Right renal pelvis (tissue), 4 donors: Measurements from ENCODE around the gene MYO16. TPM values are rescaled to one million over a fixed set of nuclear protein-coding genes. Genes with fewer than 3 reads are reported as not detected.
"Not testable (repeated sequence)": the region's sequence is repeated elsewhere in the genome, so short reads cannot be mapped to it uniquely, and the experiment has no call there.

ENCODE experiments used
- DNase-seq, 4 donors: peaks; one replicate each; pipeline ENCODE4 v3.0.0-alpha.2; 2013; ENCODE audit warnings: low read depth in 4 of 4, low spot score in 3 of 4, missing footprints in 1 of 4
- polyA plus RNA-seq, 4 donors: library from polyadenylated mRNA; unstranded; fragments of 120-200 nt; gene quantifications; one replicate each; pipeline ENCODE4 v1.2.1, GENCODE V29; 2013; ENCODE audit not compliant: insufficient read length in 4 of 4

Gene MYO16
- polyA plus RNA-seq, 4 donors, result 0.40 to 0.77 (median 0.53) TPM

- peak; percentile 15 to 60 (median 46) for DNase-seq
These were observed 230.0 kb downstream of the MYO16 start for GRCh38 chr13:108859197-108860012.

DNA sequence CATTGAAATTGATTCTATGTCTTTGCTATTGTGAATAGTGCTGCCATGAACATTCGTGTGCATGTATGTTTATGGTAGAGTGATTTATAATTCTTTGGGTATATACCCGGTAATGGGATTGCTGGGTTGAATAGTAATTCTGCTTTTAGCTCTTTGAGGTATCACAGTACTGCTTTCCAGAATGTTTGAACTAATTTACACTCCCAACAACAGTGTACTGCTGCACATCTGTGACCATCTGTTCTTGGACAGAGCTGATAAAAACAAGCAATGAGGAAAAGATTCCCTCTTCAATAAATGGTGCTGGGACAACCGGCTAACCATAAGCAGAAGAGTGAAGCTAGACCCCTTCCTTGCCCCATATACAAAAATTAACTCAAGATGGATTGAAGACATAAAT is 231.0 kb downstream of the MYO16 start:
- DNase-seq, result no peak

DNA sequence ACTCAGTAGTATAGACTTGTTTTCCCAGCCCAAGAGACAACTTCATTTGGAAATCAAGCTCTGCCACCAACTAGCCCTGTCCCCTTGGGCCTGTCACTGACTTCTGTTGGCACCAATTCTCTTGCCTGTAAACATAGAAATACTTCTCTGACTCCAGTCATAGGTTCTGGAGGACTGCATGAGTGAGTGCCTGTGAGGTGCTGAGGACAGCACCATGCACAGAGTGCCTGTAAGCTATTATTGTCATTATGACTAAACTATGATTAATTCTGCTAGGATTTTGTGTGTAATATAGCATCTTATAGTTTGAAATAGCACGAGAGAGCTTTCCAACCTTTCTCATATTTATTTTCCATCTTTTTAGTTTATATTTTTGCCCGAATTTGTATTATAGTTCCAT is 247.9 kb downstream of the MYO16 start:
- DNase-seq, result no peak

- no peak for DNase-seq
These were observed 249.3 kb downstream of the MYO16 start for GRCh38 chr13:108878732-108879131.

DNA sequence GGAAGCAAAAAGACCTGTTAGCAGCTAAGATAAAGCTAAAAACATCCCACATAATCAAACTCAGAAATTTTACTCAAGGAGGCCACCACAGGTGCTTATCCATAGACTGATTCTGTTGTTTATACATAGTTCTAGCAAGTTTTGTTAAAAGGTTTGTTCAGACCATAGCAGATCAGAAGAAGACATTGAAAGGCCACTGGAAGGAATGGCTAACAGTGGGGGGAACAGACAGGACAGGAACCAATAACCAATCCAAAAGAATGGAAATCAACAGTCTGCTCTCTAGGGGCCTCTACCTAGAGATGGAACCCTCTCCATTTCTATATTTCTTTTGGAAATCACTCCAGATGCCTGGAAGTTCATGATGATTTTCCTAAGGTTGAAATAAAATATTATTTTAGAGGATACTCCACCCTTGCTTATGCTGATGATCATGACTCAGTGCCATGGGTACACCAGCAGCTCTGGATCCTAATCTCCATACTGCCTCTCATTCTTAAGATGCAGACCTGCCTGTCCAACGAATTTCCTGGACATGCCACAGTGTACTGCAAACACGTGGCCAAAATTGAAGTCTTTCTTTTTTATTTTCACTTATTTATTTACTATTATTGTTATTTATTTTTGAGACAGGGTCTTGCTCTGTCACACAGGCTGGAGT is 260.0 kb downstream of the MYO16 start:
- DNase-seq, result no peak

- no peak for DNase-seq
These were observed 265.9 kb downstream of the MYO16 start for GRCh38 chr13:108895220-108895704.

DNA sequence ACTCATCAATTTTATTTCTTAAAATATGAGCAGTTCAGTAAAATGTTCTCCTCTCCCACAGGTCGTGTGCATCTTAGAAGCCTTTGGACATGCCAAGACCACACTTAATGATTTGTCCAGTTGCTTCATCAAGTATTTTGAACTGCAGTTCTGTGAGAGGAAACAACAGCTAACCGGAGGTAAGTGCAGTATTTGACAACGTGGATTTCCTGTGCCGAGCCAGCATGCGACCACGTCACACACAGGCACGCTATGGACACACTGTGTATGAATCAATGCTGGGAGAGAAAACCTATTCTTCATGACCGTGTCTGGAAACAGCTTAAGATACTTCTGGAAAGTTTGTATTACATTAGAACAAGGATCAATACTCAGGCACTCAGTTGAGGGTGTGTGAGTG is 268.5 kb downstream of the MYO16 start:
- DNase-seq, result no peak

DNA sequence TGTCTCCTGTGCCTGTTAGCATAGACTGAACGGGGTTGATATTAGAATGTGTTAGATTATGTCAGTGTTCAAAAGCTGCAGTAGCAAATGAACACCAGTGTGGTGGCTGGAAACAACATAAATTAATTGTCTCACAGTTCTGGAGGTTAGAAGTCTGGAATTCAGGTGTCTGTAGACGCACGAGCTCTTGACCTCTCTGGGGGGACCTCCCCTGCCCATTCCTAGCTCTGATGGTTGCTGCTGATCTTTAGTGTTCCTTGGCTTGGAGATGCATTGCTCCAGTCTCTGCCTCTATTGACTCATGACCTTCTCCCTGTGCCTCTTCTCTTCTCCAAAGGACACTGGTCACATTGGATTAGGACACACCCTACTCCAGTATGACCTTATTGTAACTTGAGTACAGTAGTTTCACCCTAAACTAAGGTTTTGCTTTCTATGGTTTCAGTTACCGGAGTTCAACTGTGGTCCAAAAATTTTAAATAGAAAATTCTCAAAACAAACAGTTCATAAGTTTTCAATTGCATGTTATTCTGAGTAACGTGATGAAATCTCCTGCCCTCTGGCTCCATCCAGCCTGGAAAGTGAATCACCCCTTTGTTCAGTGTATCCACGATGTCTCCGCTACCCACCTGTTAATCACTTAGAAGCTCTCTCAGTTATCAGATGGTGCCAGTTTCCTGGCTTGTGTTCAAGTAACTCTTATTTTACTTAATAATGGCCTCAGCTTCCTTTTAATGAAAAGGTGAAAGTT is 273.2 kb downstream of the MYO16 start:
- no peak for DNase-seq

DNA sequence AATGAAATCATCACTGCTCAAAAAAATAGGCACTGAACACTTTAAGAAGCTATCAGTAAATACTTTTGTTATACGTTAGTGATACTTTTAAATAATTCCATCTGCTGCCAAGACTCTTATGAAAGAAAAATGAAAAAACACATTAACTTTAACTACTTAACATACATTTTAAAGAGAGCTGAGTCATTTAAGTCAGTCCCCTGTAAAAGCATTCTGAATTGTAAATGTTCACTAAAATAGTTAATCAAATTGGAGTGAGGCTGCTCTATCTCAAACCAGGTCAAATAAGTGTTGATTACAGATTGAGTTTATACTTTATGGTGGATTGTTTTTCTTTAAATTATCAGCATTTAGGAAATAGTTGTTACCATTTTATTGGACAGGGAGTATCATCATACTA is 274.2 kb downstream of the MYO16 start:
- no peak for DNase-seq

GRCh38 chr13:108911807-108912206 is 282.4 kb downstream of the MYO16 start:
- DNase-seq, result no peak

DNA sequence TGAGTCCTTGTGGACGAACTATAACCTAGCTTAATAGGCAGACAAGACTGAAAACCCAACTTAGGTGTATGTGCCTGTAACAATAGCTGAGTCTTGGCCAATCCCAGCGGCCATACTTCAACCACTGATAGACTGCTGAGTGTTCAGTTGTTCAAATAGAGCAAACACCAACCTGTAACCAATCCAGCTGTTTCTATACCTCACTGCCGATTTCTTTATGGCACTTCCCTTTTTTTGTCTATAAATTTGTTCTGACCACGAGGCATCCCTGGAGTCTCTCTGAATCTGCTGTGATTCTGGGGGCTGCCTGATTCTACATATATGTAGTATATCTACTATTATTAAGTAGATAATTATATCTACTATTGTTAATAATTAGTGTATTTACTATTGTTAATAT is 284.3 kb downstream of the MYO16 start:
- DNase-seq, result not testable (repeated sequence)

- DNase-seq, result no peak
These were observed 285.8 kb downstream of the MYO16 start for GRCh38 chr13:108915095-108915633.

DNA sequence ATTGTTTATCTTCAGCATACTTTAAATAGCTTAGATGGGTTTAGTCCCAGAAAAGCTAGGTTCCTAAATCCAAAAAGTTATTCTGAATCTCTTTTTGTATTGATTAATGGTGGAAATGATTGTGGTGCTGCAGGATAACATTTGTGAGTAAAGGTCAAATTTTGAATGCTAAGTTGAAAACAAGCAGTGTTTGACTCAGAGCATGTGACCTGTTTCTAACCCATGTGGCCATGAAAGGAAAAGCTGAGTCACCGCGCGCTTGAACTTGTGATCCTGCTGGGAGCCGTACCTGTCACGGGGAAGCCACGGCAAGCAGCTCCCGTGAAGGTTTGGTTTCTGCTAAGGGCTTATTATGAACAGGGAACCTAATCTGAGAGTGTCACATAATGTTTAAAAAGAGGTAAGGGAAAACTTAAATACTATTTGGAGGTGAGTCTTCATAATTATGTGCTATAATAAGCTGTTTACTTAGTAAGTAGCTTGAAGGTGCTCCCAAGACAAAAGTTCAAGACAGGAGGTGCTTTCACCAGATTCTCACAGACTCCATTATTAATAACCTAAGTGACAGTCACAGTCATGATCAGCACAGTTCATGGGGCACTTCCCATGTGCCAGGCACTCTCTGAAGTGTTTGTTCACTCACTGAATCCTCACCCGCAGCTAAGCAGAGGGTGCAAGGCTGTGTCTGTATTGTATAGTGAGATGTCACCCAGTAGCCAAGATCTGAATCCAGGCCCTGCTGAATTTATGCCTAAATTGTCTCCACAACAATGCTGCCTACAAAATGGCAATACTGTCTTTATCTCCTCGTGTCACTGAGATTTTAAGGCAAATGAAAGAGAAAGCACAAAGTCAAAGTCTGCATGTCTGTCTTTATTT is 286.5 kb downstream of the MYO16 start:
- DNase-seq, result no peak

GRCh38 chr13:108917581-108917980 is 288.2 kb downstream of the MYO16 start:
- DNase-seq, result no peak

GRCh38 chr13:108919036-108919907 is 289.9 kb downstream of the MYO16 start:
- DNase-seq, result no peak

GRCh38 chr13:108920137-108920536 is 290.7 kb downstream of the MYO16 start:
- no peak for DNase-seq

- DNase-seq, result no peak
These were observed 291.8 kb downstream of the MYO16 start for GRCh38 chr13:108921238-108921637.

GRCh38 chr13:108922108-108922507 is 292.7 kb downstream of the MYO16 start:
- DNase-seq, result no peak
